H9 (cell line): Measurements from ENCODE around the gene GALR1. TPM values are rescaled to one million over a fixed set of nuclear protein-coding genes. Genes with fewer than 3 reads are reported as not detected.
A peak's percentile ranks its signal among the peaks of the same experiment; 100 is the strongest.

Experiments used
- DNase-seq: peaks from one replicate; pipeline ENCODE4 v3.0.0-alpha.2; 2017
- H2AFZ ChIP-seq: one replicate; pipeline ENCODE4 v1.6.1; 2013; ENCODE audit warnings: mild to moderate bottlenecking, low read length, control low read depth, moderate library complexity
- H2AK5ac ChIP-seq: 2 replicates; pipeline ENCODE4 v1.6.1; 2013; ENCODE audit warnings: low read length, control low read depth, mixed read lengths; ENCODE audit not compliant: insufficient read length
- H2BK120ac ChIP-seq: one replicate; pipeline ENCODE4 v1.6.1; 2013; ENCODE audit warnings: low read depth, mild to moderate bottlenecking, low read length, control low read depth, inconsistent platforms; ENCODE audit not compliant: poor library complexity, severe bottlenecking
- H2BK12ac ChIP-seq: 2 replicates; pipeline ENCODE4 v1.6.1; 2013; ENCODE audit warnings: low read length, control low read depth, mixed read lengths, low read depth; ENCODE audit not compliant: insufficient read length
- H2BK15ac ChIP-seq: 2 replicates; pipeline ENCODE4 v1.6.1; 2013; ENCODE audit warnings: low read depth, low read length, control low read depth
- H2BK20ac ChIP-seq: one replicate; pipeline ENCODE4 v1.6.1; 2013; ENCODE audit warnings: low read depth, mild to moderate bottlenecking, low read length, control low read depth, inconsistent platforms; ENCODE audit not compliant: poor library complexity, severe bottlenecking
- H2BK5ac ChIP-seq: 2 replicates; pipeline ENCODE4 v1.6.1; 2013; ENCODE audit warnings: low read length, control low read depth, mixed read lengths; ENCODE audit not compliant: insufficient read length
- H3K14ac ChIP-seq: 2 replicates; pipeline ENCODE4 v1.6.1; 2013; ENCODE audit warnings: low read length, control low read depth; ENCODE audit not compliant: insufficient read depth
- H3K18ac ChIP-seq: 2 replicates; pipeline ENCODE4 v1.6.1; 2013; ENCODE audit warnings: low read depth, mild to moderate bottlenecking, mixed read lengths, low read length, control low read depth; ENCODE audit not compliant: insufficient read length
- H3K23ac ChIP-seq: 2 replicates; pipeline ENCODE4 v1.6.1; 2013; ENCODE audit warnings: low read length, control low read depth, mixed read lengths, low read depth; ENCODE audit not compliant: insufficient read length
- H3K23me2 ChIP-seq: 2 replicates; pipeline ENCODE4 v1.6.1; 2013; ENCODE audit warnings: low read depth, mild to moderate bottlenecking, mixed read lengths, low read length, control low read depth; ENCODE audit not compliant: insufficient read length, poor library complexity, severe bottlenecking
- H3K27ac ChIP-seq: 2 replicates; pipeline ENCODE4 v1.5.1; 2013; ENCODE audit warnings: low read length, control low read depth, mixed read lengths, low read depth; ENCODE audit not compliant: insufficient read length
- H3K27me3 ChIP-seq: 2 replicates; pipeline ENCODE4 v1.6.1; 2013; ENCODE audit warnings: low read length, control low read depth, inconsistent platforms; ENCODE audit not compliant: insufficient read depth
- H3K4ac ChIP-seq: 2 replicates; pipeline ENCODE4 v1.6.1; 2013; ENCODE audit warnings: low read depth, mild to moderate bottlenecking, control low read depth, inconsistent platforms, low read length, moderate library complexity
- H3K4me1 ChIP-seq: 2 replicates; pipeline ENCODE4 v1.6.1; 2013; ENCODE audit warnings: low read length, control low read depth, inconsistent platforms; ENCODE audit not compliant: insufficient read depth
- H3K4me2 ChIP-seq: 2 replicates; pipeline ENCODE4 v1.6.1; 2013; ENCODE audit warnings: low read length, control low read depth, mixed read lengths; ENCODE audit not compliant: insufficient read length, insufficient read depth
- H3K56ac ChIP-seq: 2 replicates; pipeline ENCODE4 v1.6.1; 2013; ENCODE audit warnings: low read depth, mild to moderate bottlenecking, mixed read lengths, low read length, control low read depth; ENCODE audit not compliant: insufficient read length
- H3K79me1 ChIP-seq: 2 replicates; pipeline ENCODE4 v1.6.1; 2013; ENCODE audit warnings: low read depth, mild to moderate bottlenecking, moderate library complexity, low read length, control low read depth, inconsistent platforms; ENCODE audit not compliant: insufficient read depth, poor library complexity, severe bottlenecking
- H3K79me2 ChIP-seq: 2 replicates; pipeline ENCODE4 v1.6.1; 2013; ENCODE audit warnings: low read length, control low read depth, inconsistent platforms; ENCODE audit not compliant: insufficient read depth
- H3K9ac ChIP-seq: 2 replicates; pipeline ENCODE4 v1.6.1; 2013; ENCODE audit warnings: low read length, control low read depth, mixed read lengths; ENCODE audit not compliant: insufficient read length; ENCODE audit errors: extremely low read depth
- H3K9me3 ChIP-seq: one replicate; pipeline ENCODE4 v1.6.1; 2013; ENCODE audit warnings: low read depth, low read length, inconsistent platforms; ENCODE audit not compliant: control insufficient read depth
- H3T11ph ChIP-seq: one replicate; pipeline ENCODE4 v1.6.1; 2013; ENCODE audit warnings: mild to moderate bottlenecking, low read length, control low read depth, inconsistent platforms
- H4K20me1 ChIP-seq: one replicate; pipeline ENCODE4 v1.6.1; 2013; ENCODE audit not compliant: control insufficient read depth, insufficient read length, insufficient read depth
- H4K5ac ChIP-seq: 2 replicates; pipeline ENCODE4 v1.6.1; 2013; ENCODE audit warnings: low read depth, mild to moderate bottlenecking, mixed read lengths, low read length, control low read depth; ENCODE audit not compliant: insufficient read length
- H4K8ac ChIP-seq: replicated peaks from 2 replicates; pipeline ENCODE4 v1.6.1; 2013; ENCODE audit warnings: low read length, control low read depth, mixed read lengths, low read depth; ENCODE audit not compliant: insufficient read length
- H4K91ac ChIP-seq: 2 replicates; pipeline ENCODE4 v1.6.1; 2013; ENCODE audit warnings: low read depth, mild to moderate bottlenecking, moderate library complexity, mixed read lengths, low read length, control low read depth; ENCODE audit not compliant: insufficient read length
- H3K27ac Mint-ChIP-seq, 3 experiments: 2 replicates in 2 of 3; 3 replicates in 1 of 3; pipeline ENCODE4 v1.8.0; 2020 to 2021; ENCODE audit warnings: mixed read lengths in 3 of 3, mild to moderate bottlenecking in 1 of 3, moderate library complexity in 1 of 3
- H3K27me3 Mint-ChIP-seq: 2 replicates; pipeline ENCODE4 v1.8.0; 2021; ENCODE audit warnings: low read depth, mild to moderate bottlenecking, moderate library complexity, mixed read lengths
- H3K36me3 Mint-ChIP-seq, 3 experiments: 2 replicates in 2 of 3; 3 replicates in 1 of 3; pipeline ENCODE4 v1.8.0; 2020 to 2021; ENCODE audit warnings: low read depth in 3 of 3, mixed read lengths in 3 of 3; ENCODE audit not compliant: insufficient read depth in 1 of 3
- H3K4me1 Mint-ChIP-seq, 2 experiments: 2 replicates each; pipeline ENCODE4 v1.8.0; 2020; ENCODE audit warnings: mixed read lengths in 2 of 2
- H3K4me3 Mint-ChIP-seq, 2 experiments: 2 replicates in 1 of 2; 3 replicates in 1 of 2; pipeline ENCODE4 v1.8.0; 2020 to 2021; ENCODE audit warnings: mild to moderate bottlenecking in 2 of 2, mixed read lengths in 2 of 2, moderate library complexity in 1 of 2
- H3K9me3 Mint-ChIP-seq, 2 experiments: 2 replicates in 1 of 2; 3 replicates in 1 of 2; pipeline ENCODE4 v1.8.0; 2020; ENCODE audit warnings: mild to moderate bottlenecking in 2 of 2, mixed read lengths in 2 of 2, moderate library complexity in 1 of 2
- WGBS: extraction: QIAGEN DNeasy Blood & Tissue Kit; methylation state at CpG from one replicate; pipeline ENCODE4 v1.1.7; 2013; ENCODE audit warnings: missing lambda C conversion rate, low lambda C conversion rate, mixed read lengths; ENCODE audit not compliant: insufficient read length; ENCODE audit errors: extremely low coverage; 5-methylcytosine and 5-hydroxymethylcytosine counted together
- total RNA-seq: library from RNA; stranded (reverse); gene quantifications from 2 replicates; pipeline ENCODE4 v1.2.1, GENCODE V29; 2021
- TF ChIP-seq, protein P1 (sequence below): fragments of 200-600 bp; sonication (generic); conservative IDR thresholded peaks from 3 replicates; pipeline ENCODE4 v1.8.0; 2021; ENCODE audit warnings: antibody characterized with exemption, mild to moderate bottlenecking

The GALR1 gene
- total RNA-seq, 1 experiment from 2014 or later: 0.07 TPM

- Mint-ChIP-seq H3K4me1 (peaks cover 17 to 26% of the 10 kb centered on the region in 2 experiments), H3K36me3 (no peaks in the 10 kb centered on the region), H3K27me3 (no peaks in the 10 kb centered on the region; the same call in 1 of the 2 replicates), H3K27ac (no peak overlapping the region), H3K9me3 (no peaks in the 10 kb centered on the region), H3K4me3 (no peak overlapping the region)
- Histone ChIP-seq H2BK15ac (no peak overlapping the region), H4K91ac (no peak overlapping the region), H3K9me3 (no peaks in the 10 kb centered on the region), H3K27me3 (no peaks in the 10 kb centered on the region; the same call in 1 of the 2 replicates), H3T11ph (no peak overlapping the region), H3K4ac (no peak overlapping the region), H3K27ac (no peak overlapping the region), H2BK20ac (no peak overlapping the region), H2BK120ac (peak overlapping the region; percentile 51), H2BK12ac (no peak overlapping the region), H3K4me2 (no peak overlapping the region), H3K4me1 (peaks cover 3% of the 10 kb centered on the region; the same call in 1 of the 2 replicates), H3K18ac (no peak overlapping the region), H4K8ac (no peak overlapping the region), H3K14ac (no peak overlapping the region), H3K79me2 (no peaks in the 10 kb centered on the region), H4K20me1 (no peaks in the 10 kb centered on the region), H3K23me2 (no peaks in the 10 kb centered on the region), H2BK5ac (no peak overlapping the region), H2AK5ac (no peak overlapping the region), H4K5ac (no peak overlapping the region), H3K56ac (no peak overlapping the region), H3K79me1 (no peaks in the 10 kb centered on the region), H3K23ac (no peak overlapping the region), H2AFZ (no peak overlapping the region), H3K9ac (no peak overlapping the region)
- no CpG with 5 or more reads among the region's 4 CpGs for WGBS
- TF ChIP-seq, protein P1, sequence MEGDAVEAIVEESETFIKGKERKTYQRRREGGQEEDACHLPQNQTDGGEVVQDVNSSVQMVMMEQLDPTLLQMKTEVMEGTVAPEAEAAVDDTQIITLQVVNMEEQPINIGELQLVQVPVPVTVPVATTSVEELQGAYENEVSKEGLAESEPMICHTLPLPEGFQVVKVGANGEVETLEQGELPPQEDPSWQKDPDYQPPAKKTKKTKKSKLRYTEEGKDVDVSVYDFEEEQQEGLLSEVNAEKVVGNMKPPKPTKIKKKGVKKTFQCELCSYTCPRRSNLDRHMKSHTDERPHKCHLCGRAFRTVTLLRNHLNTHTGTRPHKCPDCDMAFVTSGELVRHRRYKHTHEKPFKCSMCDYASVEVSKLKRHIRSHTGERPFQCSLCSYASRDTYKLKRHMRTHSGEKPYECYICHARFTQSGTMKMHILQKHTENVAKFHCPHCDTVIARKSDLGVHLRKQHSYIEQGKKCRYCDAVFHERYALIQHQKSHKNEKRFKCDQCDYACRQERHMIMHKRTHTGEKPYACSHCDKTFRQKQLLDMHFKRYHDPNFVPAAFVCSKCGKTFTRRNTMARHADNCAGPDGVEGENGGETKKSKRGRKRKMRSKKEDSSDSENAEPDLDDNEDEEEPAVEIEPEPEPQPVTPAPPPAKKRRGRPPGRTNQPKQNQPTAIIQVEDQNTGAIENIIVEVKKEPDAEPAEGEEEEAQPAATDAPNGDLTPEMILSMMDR: no peak
- DNase-seq: no peak
Measured at GRCh38 chr18:77316641-77317040, 67.0 kb downstream of the GALR1 start.
